GM19438 (cell line): ENCODE data around the gene LETM1.

Source experiments
- ATAC-seq: cut with Tn5 transposase; IDR thresholded peaks from one replicate; pipeline ENCODE4 v1.9.1; 2021; ENCODE audit warnings: low read depth; ENCODE audit not compliant: unreplicated experiment

LETM1 gene

DNA sequence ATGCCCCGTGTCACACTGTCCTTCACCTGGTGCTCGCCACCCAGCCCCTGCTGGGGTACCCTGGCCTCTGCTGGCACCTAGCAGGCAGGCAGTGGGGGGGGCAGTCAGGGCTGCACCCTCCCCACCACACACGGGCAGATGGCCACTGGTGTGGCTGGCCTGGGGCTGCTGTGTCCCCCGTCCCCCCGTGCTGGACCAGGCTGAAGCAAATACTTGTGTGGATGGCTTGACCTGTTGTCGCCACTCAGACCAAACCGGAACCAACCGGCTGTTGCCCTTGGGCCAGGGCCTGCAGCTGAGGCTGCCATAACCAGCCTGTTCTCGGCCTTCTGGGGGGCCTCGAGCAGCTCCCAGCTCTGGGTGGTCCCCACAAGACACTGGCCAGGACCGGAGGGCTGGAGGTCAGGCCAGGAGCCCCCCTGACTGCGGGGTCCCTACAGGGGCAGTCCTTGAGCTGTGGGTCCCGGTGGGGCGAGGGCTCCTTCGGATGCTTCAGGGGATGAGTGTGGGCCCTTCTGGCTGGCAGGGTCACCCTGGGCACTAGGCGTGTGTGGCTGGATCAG, 58.6 kb downstream of the LETM1 start:
- ATAC-seq, result no peak

DNA sequence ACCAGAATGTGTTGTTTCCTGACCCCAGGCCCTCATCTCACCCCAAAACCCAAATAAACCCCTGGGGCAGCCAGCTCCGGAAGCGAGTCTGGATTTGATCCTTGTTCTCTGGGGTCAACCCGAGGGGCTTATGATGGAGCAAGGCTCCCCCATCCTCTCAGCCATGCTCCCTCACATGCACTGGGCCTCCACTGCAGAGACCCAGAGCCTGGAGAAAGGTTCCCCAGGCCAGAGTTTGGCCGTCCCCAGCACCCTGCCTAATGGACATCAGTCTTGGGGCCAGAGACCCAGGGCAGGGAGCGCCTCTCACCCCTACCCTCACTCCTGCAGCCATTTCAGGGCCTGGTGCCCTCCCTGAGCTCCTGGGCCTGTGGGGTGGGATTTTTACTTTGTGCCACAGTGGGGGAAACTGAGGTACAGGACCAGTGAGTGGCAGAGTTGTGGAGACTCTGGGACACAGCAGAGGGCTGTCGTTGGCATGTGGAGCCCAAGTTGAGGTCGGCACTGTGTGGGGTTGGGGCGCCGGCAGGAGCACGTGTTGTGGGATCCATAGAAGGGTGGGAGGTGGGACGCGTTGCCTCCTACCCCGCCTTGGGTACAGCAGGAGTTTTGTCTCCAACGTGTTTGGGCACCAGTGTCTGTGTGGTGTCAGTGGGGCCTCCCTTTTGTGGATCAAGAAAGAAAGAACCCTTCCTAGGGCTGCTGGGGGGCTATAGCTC, 59.3 kb downstream of the LETM1 start:
- no peak for ATAC-seq

- no peak for ATAC-seq
Observed at GRCh38 chr4:1795299-1796195, 60.4 kb downstream of the LETM1 start.

DNA sequence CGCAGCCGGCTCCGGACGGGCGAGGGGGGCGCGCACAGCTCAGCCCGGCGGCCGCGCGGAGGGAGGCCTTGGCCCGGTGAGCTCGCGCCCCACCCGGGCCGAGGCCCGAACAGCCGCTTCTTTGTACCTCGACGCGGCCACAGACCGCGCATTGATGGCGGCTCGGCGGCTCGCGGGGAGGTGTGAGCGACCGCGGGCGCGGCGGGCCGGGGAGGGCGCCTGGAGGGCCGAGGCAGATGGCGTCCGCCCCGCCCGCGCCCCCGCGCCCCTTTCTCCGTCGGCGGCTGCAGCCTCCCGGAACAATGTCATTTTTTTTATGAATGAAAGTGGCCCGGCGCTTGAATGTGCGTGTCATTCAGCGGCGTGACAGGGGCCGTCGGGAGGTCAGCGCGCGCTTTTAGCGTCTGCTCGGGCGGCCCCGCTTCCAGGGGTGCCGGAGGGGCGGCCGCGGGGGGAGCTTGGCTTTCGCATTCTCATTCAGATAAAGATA, 61.1 kb downstream of the LETM1 start:
- no peak for ATAC-seq

DNA sequence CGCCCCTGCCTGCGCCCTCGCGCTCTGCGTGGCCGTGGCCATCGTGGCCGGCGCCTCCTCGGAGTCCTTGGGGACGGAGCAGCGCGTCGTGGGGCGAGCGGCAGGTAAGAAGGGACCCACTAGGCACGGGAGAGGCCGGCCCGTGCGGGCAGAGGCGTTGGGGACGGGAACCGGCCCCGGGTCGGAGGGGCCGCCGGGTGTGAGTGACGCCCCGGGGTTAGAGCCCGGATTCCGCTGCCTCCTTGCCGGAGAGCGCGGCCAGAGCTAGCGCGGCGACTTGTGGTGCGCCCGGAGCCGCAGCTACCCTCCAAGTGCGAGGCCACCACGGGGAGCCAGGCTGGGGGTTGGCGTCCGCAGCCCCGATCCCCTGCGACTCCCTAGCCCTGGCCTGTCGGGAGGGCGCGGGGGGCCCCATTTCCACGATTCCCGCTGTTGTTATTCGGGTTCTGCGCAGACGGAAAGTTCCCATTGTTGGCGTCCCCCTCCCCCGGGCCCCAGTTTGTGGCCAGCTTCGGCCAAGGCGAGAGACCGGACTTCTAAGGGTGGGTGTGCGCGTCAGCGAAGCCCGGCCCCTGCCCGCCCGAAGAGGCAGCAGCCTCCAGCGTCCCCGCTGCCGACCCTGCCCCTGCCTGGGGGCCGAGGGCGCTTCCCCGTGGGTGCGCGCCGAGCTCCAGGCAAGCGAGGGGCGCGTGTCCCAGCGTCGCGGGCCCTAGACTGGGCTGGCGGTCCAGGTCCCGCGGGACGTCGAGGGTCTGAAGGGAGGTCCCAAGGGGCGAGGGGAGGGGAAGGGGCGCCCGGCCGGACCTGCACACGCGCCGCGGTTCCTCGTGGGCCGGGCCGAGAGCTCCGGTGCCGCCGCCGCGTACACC, 61.8 kb downstream of the LETM1 start:
- no peak for ATAC-seq

- peak; percentile 32 for ATAC-seq
Observed at GRCh38 chr4:1793496-1793840, 62.5 kb downstream of the LETM1 start.

GRCh38 chr4:1792832-1793495, 63.0 kb downstream of the LETM1 start, which contains the start of gene FGFR3:
FGFR3 (plus strand) TSS chr4:1793293; CDS start chr4:1793935, 642 bp downstream.
- peak; percentile 64 for ATAC-seq

GRCh38 chr4:1792158-1792831, 63.7 kb downstream of the LETM1 start:
- ATAC-seq, result no peak

- ATAC-seq, result no peak
Observed at GRCh38 chr4:1790005-1790404, 66.0 kb downstream of the LETM1 start.

GRCh38 chr4:1789552-1789951, 66.4 kb downstream of the LETM1 start:
- ATAC-seq, result no peak

- no peak for ATAC-seq
Observed at GRCh38 chr4:1788254-1788973, 67.5 kb downstream of the LETM1 start.

GRCh38 chr4:1787411-1788077, 68.4 kb downstream of the LETM1 start:
- no peak for ATAC-seq

DNA sequence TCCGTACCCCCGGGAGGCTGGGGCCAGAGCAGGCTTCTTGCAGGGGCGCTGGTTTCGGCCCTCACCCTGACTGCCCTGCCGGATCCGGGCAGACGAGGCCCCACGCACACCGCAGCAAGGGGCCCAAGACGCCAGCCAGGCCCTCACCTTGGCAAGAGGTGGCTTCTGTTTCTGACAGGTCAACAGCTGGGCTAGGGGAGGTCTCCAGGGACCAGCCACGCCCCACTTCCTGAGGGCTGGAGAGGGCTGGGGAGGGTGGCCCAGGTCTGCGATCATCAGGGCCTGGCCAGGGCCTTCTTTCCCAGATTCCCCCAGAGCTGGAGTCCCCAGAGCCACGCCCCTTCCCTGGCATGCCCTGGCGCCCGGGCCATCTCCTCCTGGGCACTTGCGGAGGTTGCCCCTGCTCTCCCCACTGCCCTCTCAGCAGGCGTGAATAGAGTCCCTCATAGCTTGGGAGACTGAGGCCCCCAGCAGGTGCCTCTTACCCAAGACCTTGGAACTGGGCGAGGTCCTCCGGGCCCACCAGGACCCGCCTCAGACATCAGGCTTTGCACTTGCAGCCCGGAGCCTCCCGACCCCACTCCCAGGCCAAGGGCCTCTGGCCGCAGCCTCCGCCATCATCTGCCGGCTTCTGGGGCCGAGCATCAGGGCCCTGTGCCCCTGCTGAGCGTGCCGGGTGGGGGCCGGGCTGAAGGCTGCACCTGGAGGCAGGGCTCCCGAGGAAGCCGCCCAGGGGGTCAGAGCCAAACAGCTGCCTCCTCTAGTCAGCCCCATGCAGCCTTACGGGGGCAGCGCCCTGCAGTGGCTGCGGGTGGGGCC, 69.2 kb downstream of the LETM1 start:
- ATAC-seq, result no peak

DNA sequence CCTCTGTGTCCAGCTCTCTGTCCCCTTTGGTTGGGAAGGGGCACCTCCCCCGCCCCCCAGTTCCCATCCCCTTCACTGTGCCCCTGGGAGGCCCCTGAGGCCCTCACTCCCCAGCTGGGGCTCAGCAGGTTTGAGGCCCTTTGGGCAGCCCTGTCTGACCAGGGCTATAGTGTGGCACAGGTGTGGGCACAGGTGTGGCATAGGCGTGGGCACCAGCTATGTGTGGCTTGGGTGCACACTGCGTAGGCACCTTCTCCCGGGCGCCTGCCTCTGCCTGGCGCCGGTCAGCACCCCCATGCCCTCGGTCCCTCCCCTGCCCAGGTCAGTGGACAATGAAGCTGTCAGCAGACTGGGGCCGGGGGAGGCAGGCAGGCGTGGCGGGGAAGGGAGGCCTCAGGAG, 70.4 kb downstream of the LETM1 start:
- ATAC-seq, result no peak

DNA sequence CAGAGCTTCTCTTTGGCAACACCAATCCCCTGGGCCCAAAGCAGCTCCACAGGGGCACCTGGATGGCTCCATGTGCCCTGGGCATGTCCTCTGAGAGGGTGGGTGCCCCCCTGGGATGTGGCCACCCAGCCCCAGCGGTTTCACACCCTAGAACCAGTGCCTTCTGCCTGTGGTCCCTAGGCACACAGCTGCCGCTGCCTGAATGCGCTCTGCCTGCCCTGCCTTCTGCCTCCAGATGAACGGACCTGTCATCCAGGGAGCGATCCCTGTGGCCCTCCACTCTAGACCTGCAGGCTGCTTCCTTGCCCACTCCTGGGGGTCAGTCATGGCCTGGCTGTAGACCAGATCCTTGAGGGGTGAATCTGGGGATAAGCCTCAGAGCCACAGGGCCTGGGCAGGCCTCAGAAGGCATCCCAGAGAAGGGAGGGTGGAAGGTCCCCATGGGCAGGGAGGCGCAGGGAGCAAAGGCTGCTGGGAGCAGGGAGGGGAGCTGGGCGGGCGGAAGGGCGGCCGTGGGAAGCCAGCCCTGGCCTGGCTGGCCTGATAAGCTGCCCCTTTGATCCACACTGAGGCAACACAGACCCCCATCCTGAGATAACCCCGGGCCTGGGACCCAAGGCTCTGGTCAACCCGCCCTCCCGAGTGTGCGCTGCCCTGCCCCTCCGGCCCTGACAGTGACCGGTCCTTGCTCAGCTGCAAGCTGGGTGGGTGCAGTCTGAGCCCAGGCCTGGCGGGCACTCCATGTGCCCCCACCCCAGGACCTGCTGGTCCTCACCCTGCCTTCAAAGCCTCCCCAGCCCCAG, 71.0 kb downstream of the LETM1 start:
- no peak for ATAC-seq

- no peak for ATAC-seq
Observed at GRCh38 chr4:1784395-1784788, 71.6 kb downstream of the LETM1 start.

DNA sequence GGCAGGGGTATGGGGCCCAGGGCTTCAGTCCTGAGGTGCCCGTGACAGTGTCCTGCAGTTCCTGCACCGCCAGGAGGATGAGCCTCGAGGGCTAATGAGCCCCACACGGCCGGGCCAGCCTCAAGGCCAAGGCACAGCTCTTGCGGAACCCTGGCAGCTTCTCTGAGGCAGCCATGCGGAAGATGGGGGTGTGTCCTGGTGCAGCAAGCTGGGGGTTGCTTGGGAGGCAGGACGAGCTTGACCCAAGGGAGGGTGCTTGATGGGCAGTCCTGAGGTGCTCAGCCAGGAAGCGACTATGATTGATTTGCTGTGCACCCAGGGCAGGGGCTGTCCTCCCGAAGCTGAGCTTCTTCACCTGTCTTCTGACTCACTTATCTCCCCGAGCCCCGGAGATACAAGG, 72.0 kb downstream of the LETM1 start:
- no peak for ATAC-seq
